ENCODE measurements around the gene PTGR3.

DNA sequence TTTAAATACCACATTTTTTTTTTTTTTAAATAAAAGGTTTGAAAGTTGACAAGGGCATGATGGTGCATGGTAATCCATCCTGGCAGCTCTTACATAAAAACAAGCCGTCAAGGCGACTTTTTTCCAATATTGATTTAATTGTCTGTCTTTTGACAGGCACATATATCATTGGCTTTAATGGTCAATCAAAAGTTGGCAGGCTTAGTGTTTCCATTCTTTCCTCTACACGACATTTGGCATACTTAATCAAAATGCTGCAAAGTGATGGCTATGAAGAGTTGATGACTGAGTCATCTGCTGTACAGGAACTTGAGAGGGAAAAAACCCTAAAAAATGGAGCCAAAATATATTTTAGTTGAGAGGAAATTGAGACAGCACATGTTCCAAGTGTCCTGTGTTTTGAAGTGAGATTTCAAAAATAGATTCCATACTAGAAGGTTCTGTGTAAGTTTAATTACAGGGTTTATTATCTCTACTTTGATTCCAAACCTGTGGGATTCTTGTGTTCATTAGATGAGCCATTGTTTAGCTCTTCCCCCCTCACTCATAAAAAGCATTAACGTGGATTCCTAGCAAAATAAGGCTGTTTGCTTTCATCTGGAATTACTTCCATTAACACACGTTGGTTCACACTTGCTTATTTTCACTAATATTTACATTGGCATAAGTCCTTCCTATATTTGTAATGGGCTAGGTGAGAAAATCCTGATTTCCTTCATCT lies 4.8 kb upstream of the PTGR3 start:
- TF ChIP-seq, protein P1, sequence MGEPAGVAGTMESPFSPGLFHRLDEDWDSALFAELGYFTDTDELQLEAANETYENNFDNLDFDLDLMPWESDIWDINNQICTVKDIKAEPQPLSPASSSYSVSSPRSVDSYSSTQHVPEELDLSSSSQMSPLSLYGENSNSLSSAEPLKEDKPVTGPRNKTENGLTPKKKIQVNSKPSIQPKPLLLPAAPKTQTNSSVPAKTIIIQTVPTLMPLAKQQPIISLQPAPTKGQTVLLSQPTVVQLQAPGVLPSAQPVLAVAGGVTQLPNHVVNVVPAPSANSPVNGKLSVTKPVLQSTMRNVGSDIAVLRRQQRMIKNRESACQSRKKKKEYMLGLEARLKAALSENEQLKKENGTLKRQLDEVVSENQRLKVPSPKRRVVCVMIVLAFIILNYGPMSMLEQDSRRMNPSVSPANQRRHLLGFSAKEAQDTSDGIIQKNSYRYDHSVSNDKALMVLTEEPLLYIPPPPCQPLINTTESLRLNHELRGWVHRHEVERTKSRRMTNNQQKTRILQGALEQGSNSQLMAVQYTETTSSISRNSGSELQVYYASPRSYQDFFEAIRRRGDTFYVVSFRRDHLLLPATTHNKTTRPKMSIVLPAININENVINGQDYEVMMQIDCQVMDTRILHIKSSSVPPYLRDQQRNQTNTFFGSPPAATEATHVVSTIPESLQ (CRISPR knock-in tag; IDR thresholded peaks at IDR 0.05) = no peak
- no peak for TF ChIP-seq CTCF (IDR thresholded peaks at IDR 0.05)
- no peak for TF ChIP-seq ZBTB21 (CRISPR knock-in tag; IDR thresholded peaks at IDR 0.05; ENCODE audit: borderline replicate concordance)
- no peak for TF ChIP-seq FOXJ3 (CRISPR knock-in tag; IDR thresholded peaks at IDR 0.05; ENCODE audit: borderline replicate concordance)
- TF ChIP-seq, protein P2, sequence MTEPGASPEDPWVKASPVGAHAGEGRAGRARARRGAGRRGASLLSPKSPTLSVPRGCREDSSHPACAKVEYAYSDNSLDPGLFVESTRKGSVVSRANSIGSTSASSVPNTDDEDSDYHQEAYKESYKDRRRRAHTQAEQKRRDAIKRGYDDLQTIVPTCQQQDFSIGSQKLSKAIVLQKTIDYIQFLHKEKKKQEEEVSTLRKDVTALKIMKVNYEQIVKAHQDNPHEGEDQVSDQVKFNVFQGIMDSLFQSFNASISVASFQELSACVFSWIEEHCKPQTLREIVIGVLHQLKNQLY (CRISPR knock-in tag; IDR thresholded peaks at IDR 0.05) = no peak
- TF ChIP-seq, protein P3, sequence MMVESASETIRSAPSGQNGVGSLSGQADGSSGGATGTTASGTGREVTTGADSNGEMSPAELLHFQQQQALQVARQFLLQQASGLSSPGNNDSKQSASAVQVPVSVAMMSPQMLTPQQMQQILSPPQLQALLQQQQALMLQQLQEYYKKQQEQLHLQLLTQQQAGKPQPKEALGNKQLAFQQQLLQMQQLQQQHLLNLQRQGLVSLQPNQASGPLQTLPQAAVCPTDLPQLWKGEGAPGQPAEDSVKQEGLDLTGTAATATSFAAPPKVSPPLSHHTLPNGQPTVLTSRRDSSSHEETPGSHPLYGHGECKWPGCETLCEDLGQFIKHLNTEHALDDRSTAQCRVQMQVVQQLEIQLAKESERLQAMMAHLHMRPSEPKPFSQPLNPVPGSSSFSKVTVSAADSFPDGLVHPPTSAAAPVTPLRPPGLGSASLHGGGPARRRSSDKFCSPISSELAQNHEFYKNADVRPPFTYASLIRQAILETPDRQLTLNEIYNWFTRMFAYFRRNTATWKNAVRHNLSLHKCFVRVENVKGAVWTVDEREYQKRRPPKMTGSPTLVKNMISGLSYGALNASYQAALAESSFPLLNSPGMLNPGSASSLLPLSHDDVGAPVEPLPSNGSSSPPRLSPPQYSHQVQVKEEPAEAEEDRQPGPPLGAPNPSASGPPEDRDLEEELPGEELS (CRISPR knock-in tag; IDR thresholded peaks at IDR 0.05) = no peak
- TF ChIP-seq, protein P4, sequence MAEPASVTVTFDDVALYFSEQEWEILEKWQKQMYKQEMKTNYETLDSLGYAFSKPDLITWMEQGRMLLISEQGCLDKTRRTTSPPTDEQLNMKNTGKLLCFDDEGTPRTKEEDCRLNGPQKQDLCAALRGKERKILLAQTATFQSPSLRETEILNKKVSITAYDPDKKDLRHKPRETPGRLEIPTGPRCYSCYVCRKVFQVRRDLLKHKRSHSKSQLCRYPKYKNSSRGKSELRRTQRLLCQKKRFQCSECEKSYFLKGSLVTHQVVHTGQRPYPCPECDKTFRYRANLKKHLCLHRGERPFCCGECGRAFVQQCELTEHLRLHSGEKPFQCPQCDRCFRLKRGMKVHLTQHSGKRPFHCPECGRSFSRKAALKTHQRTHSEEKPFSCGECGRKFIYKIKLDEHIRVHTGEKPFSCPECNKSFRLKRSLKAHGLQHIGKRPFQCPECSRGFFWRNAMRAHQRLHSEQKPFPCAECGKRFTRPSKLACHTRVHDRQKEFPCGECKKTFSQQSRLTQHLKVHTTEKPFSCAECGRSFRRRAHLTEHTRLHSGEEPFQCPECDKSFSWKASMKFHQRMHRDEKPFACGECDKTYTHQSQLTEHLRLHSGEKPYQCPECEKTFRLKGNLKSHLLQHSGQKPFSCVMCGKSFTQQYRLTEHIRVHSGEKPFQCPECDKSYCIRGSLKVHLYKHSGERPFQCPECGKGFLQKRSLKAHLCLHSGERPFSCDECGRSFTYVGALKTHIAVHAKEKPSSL (CRISPR knock-in tag; conservative IDR thresholded peaks at IDR 0.05) = no peak
- TF ChIP-seq ESRRA (CRISPR knock-in tag; IDR thresholded peaks at IDR 0.05; ENCODE audit: borderline replicate concordance) = no peak
- TF ChIP-seq, protein P5, sequence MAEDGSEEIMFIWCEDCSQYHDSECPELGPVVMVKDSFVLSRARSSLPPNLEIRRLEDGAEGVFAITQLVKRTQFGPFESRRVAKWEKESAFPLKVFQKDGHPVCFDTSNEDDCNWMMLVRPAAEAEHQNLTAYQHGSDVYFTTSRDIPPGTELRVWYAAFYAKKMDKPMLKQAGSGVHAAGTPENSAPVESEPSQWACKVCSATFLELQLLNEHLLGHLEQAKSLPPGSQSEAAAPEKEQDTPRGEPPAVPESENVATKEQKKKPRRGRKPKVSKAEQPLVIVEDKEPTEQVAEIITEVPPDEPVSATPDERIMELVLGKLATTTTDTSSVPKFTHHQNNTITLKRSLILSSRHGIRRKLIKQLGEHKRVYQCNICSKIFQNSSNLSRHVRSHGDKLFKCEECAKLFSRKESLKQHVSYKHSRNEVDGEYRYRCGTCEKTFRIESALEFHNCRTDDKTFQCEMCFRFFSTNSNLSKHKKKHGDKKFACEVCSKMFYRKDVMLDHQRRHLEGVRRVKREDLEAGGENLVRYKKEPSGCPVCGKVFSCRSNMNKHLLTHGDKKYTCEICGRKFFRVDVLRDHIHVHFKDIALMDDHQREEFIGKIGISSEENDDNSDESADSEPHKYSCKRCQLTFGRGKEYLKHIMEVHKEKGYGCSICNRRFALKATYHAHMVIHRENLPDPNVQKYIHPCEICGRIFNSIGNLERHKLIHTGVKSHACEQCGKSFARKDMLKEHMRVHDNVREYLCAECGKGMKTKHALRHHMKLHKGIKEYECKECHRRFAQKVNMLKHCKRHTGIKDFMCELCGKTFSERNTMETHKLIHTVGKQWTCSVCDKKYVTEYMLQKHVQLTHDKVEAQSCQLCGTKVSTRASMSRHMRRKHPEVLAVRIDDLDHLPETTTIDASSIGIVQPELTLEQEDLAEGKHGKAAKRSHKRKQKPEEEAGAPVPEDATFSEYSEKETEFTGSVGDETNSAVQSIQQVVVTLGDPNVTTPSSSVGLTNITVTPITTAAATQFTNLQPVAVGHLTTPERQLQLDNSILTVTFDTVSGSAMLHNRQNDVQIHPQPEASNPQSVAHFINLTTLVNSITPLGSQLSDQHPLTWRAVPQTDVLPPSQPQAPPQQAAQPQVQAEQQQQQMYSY (CRISPR knock-in tag; IDR thresholded peaks at IDR 0.05) = no peak

Data from WTC11 (cell line).